Liver (tissue), 3 donors: ENCODE data around the gene NRM.

Experiments used
- CTCF ChIP-seq: fragments of 150-350 bp; IDR thresholded peaks from 2 replicates; pipeline ENCODE4 v1.5.1; 2017; ENCODE audit warnings: improper control_type of control experiment, low read depth, low read length; ENCODE audit not compliant: missing input control
- EGR1 ChIP-seq, 2 donors: IDR thresholded peaks; 2 replicates each; pipeline ENCODE4 v1.6.1; 2016 to 2018; ENCODE audit warnings: antibody characterized with exemption in 2 of 2, low read depth in 2 of 2
- JUND ChIP-seq, 2 donors: IDR thresholded peaks; 2 replicates each; pipeline ENCODE4 v1.6.1; 2016; ENCODE audit warnings: antibody characterized with exemption in 2 of 2
- MAX ChIP-seq: IDR thresholded peaks from 2 replicates; pipeline ENCODE4 v1.6.1; 2016; ENCODE audit warnings: antibody characterized with exemption
- REST ChIP-seq: IDR thresholded peaks from 2 replicates; pipeline ENCODE4 v1.6.1; 2016; ENCODE audit warnings: antibody characterized with exemption, mild to moderate bottlenecking
- SP1 ChIP-seq: IDR thresholded peaks from 2 replicates; pipeline ENCODE4 v1.6.1; 2018; ENCODE audit warnings: antibody characterized with exemption, mild to moderate bottlenecking
- donor health status: healthy.
- donor health status: healthy.

GRCh38 chr6:30689022-30689865, 1.5 kb downstream of the NRM start:
- TF ChIP-seq CTCF (no peak), REST (no peak), MAX (no peak), SP1 (no peak), EGR1 (IDR thresholded peaks at IDR 0.05; ENCODE audit: low read depth in 2 of 2) (no peak), JUND (IDR thresholded peaks at IDR 0.05) (no peak)
